Measurements from ENCODE around the gene PTPRJ. TPM values are rescaled to one million over a fixed set of nuclear protein-coding genes. Genes with fewer than 3 reads are reported as not detected.
A peak's percentile ranks its signal among the peaks of the same experiment; 100 is the strongest.
"Not testable (repeated sequence)": the region's sequence is repeated elsewhere in the genome, so short reads cannot be mapped to it uniquely, and the experiment has no call there.

The PTPRJ gene
- 0.54 TPM for polyA plus RNA-seq (2012; ENCODE audit: insufficient read depth, insufficient read length, low read depth)

GRCh38 chr11:47980088-47980906, at the start of gene PTPRJ:
PTPRJ (plus strand) TSS chr11:47980559; CDS start chr11:47980913, 354 bp downstream.
- H3K36me3 ChIP-seq = no peaks in the 10 kb centered on the region
- 0 out of 2 replicates have a peak, but pooled peaks cover 2% of the 10 kb centered on the region for H3K27me3 ChIP-seq
- TF ChIP-seq, protein P1, sequence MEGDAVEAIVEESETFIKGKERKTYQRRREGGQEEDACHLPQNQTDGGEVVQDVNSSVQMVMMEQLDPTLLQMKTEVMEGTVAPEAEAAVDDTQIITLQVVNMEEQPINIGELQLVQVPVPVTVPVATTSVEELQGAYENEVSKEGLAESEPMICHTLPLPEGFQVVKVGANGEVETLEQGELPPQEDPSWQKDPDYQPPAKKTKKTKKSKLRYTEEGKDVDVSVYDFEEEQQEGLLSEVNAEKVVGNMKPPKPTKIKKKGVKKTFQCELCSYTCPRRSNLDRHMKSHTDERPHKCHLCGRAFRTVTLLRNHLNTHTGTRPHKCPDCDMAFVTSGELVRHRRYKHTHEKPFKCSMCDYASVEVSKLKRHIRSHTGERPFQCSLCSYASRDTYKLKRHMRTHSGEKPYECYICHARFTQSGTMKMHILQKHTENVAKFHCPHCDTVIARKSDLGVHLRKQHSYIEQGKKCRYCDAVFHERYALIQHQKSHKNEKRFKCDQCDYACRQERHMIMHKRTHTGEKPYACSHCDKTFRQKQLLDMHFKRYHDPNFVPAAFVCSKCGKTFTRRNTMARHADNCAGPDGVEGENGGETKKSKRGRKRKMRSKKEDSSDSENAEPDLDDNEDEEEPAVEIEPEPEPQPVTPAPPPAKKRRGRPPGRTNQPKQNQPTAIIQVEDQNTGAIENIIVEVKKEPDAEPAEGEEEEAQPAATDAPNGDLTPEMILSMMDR (IDR thresholded peaks at IDR 0.05; ENCODE audit: low read depth, low read length) = no peak
- no peaks in the 10 kb centered on the region for H3K9me3 ChIP-seq
- H3K4me1 ChIP-seq = no peaks in the 10 kb centered on the region
- peak; percentile 25 for DNase-seq
- H3K4me3 ChIP-seq (ENCODE audit: low read depth, low read length) = peak within 1 kb of the TSS; percentile 54

DNA sequence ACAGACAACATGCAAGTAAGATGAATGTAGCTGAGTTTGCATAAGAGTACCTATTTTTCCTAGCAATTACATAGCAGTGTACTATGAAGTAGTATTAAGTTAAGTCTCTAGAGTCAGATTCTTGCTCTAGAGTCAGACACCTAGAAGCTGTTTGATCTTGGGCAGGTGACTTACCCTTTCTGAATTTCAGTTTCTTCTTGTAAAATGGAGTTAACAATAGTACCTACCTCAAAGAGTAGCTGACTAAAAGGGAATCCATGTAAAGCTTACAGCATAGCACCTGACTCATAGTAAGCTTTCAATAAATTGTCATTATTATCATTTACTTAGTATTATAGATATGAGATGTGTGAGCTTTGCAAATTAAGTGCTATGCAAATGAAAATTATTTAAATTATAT, 47.8 kb upstream of the PTPRJ start:
- Histone ChIP-seq H3K36me3 (no peaks in the 10 kb centered on the region), H3K4me3 (ENCODE audit: low read depth, low read length) (no peak overlapping the region), H3K4me1 (no peaks in the 10 kb centered on the region), H3K9me3 (no peaks in the 10 kb centered on the region), H3K27me3 (no peaks in the 10 kb centered on the region)
- TF ChIP-seq, protein P1 (IDR thresholded peaks at IDR 0.05; ENCODE audit: low read depth, low read length) = no peak
- no peak for DNase-seq

- not testable (repeated sequence) for H3K9me3 ChIP-seq; H3K36me3 ChIP-seq; H3K4me1 ChIP-seq; H3K27me3 ChIP-seq; DNase-seq; H3K4me3 ChIP-seq (ENCODE audit: low read depth, low read length)
Measured at GRCh38 chr11:47933797-47934196, 46.6 kb upstream of the PTPRJ start.

DNA sequence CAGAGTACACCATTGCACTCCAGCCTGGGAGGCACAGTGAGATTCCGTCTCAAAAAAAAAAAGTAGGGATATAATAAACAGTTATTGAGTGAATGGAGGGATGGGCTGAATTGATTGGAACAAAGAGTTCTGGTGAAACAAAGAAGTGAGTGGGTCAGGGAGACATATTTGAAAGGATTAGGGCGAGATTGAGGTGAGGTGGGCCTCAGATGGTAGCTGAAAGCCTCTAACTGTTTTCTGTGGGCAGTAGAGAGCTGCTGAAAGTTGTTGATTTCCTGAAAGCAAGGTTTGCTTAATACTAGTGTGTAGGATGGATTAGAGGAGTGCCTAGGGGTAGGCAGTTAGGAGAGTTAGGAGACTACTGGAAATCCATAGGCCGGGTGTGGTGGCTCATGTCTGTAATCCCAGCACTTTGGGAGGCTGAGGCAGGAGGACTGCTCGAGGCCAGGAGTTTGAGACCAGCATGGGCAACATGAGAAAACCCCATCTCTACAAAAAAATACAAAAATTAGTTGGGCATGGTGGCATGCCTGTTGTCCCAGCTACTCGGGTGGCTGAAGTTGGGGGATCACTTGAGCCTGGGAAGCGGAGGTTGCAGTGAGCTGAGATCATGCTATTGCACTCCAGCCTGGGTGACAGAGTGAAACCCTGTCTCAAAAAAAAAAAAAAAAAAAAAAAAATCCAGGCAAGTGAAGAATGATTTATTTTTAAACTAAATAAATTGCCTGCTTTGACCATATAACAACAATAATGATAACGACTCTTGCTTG, 41.4 kb upstream of the PTPRJ start:
- Histone ChIP-seq H3K9me3 (no peaks in the 10 kb centered on the region), H3K4me1 (no peaks in the 10 kb centered on the region), H3K27me3 (no peaks in the 10 kb centered on the region), H3K4me3 (ENCODE audit: low read depth, low read length) (no peak overlapping the region), H3K36me3 (no peaks in the 10 kb centered on the region)
- TF ChIP-seq, protein P1 (IDR thresholded peaks at IDR 0.05; ENCODE audit: low read depth, low read length) = no peak
- DNase-seq = no peak

DNA sequence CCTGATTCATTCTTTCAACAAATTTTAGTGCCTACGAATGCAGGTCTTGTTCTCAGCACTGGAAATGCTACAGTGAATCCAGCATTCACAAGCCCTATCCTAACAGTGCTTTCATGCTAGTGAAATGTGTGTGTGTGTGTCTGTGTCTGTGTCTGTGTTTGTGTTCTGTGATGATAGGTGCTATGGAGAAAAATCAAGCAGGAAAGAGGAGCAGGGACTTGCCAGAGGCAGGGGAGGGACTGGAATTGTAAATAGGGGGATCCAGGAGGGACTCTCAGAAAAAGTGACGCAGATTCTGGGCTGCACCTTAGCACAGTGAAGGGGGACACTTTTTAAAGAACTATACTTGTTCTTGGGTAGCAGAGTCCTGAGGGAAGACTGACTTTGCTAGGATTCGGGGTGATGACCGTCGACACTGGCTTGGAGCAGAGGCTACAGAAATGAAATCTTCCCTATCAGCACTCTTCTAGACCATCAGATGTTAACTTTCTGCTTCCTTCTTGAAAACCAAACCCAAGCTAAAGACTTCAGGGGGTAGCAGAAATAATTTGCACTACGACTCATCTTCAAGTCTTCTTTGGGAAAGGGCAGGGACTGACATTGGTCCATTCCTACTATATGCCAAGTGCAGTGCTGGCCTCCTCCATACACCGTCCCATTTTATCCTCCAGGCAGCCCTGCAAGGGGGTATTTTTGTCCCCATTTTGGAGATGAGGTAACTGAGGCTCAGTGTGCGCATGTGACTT, 39.3 kb upstream of the PTPRJ start:
- no peak for DNase-seq
- H3K4me1 ChIP-seq = no peaks in the 10 kb centered on the region
- TF ChIP-seq, protein P1 (IDR thresholded peaks at IDR 0.05; ENCODE audit: low read depth, low read length) = no peak

GRCh38 chr11:47941907-47942558, 38.3 kb upstream of the PTPRJ start:
- TF ChIP-seq, protein P1 (IDR thresholded peaks at IDR 0.05; ENCODE audit: low read depth, low read length) = no peak
- Histone ChIP-seq H3K4me1 (no peaks in the 10 kb centered on the region), H3K27me3 (no peaks in the 10 kb centered on the region), H3K4me3 (ENCODE audit: low read depth, low read length) (no peak overlapping the region), H3K36me3 (no peaks in the 10 kb centered on the region), H3K9me3 (no peaks in the 10 kb centered on the region)
- DNase-seq = no peak

More for the DNA sequence above, 39.3 kb upstream of the PTPRJ start:
- Histone ChIP-seq H3K9me3 (no peaks in the 10 kb centered on the region), H3K27me3 (no peaks in the 10 kb centered on the region), H3K4me3 (ENCODE audit: low read depth, low read length) (no peak overlapping the region), H3K36me3 (no peaks in the 10 kb centered on the region)
